HCT116 (cell line): Measurements from ENCODE around the gene MOAP1.

Experiments used
- CTCF ChIP-seq, 3 experiments: fragments of 200-600 bp in 1 of 3; sonication (generic) in 1 of 3; IDR thresholded peaks in 2 of 3; conservative IDR thresholded peaks in 1 of 3; 2 replicates each; pipeline ENCODE4 v1.5.1; 2012 to 2017; ENCODE audit warnings: low read depth in 2 of 3, low read length in 2 of 3, antibody characterized with exemption in 1 of 3, borderline replicate concordance in 1 of 3, control low read depth in 1 of 3, mild to moderate bottlenecking in 1 of 3, mixed read lengths in 1 of 3, mixed run types in 1 of 3, moderate library complexity in 1 of 3; ENCODE audit not compliant: insufficient read depth in 1 of 3
- EZH2 ChIP-seq: fragments of 200-600 bp; sonication (generic); IDR thresholded peaks from 2 replicates; pipeline ENCODE4 v1.6.1; 2017; ENCODE audit warnings: antibody characterized with exemption, mixed run types
- POLR2A ChIP-seq: IDR thresholded peaks from 2 replicates; pipeline ENCODE4 v1.7.0; 2011; ENCODE audit warnings: borderline replicate concordance; ENCODE audit not compliant: insufficient read depth, insufficient read length; ENCODE audit errors: extremely low read depth
- POLR2AphosphoS5 ChIP-seq: IDR thresholded peaks from 2 replicates; pipeline ENCODE4 v1.6.1; 2011; ENCODE audit warnings: mild to moderate bottlenecking, low read depth, low read length, moderate library complexity
- YY1 ChIP-seq: IDR thresholded peaks from 2 replicates; pipeline ENCODE4 v1.6.1; 2011; ENCODE audit warnings: low read length, low read depth, moderate library complexity, mild to moderate bottlenecking; ENCODE audit not compliant: insufficient replicate concordance; ENCODE audit errors: extremely low read depth
- ZNF274 ChIP-seq: fragments of 200-500 bp; sonication (Bioruptor generic); IDR thresholded peaks from 2 replicates; pipeline ENCODE4 v1.6.1; 2014; ENCODE audit warnings: mild to moderate bottlenecking, low read depth, low read length, inconsistent platforms

GRCh38 chr14:93212432-93212831 lies 27.7 kb upstream of the MOAP1 start:
- TF ChIP-seq POLR2A (no peak), CTCF (IDR thresholded peaks at IDR 0.05 in 2 of 3, conservative IDR thresholded peaks at IDR 0.05 in 1 of 3; ENCODE audit: borderline replicate concordance in 1 of 3, insufficient read depth in 1 of 3, low read depth in 2 of 3, low read length in 2 of 3) (no peak), POLR2AphosphoS5 (no peak), ZNF274 (no peak), YY1 (no peak), EZH2 (no peak)
